ENCODE measurements around the gene SYT1. TPM values are rescaled to one million over a fixed set of nuclear protein-coding genes. Genes with fewer than 3 reads are reported as not detected.

SYT1 gene
- total and polyA plus RNA-seq, 2 of the 8 experiments (the other 6 are each of a cell fraction or from before 2014, with no cell fraction given): 11.0 to 34.6 TPM

- H4K8ac ChIP-seq (ENCODE audit: extremely low read depth, insufficient read depth, low read length): no peak overlapping the region
- H3K23ac ChIP-seq (ENCODE audit: insufficient read length): no peak overlapping the region
- ChIA-PET CTCF (ENCODE audit: partially characterized antibody) (no interaction called here), POLR2A (ENCODE audit: partially characterized antibody) (interaction anchor here (1.3 to 1.5 kb wide), 2 partner anchors 15 to 53 kb away, joined by 3 to 4 read pairs; no protein-coding TSS in a partner anchor)
- H2BK120ac ChIP-seq (replicated peaks; ENCODE audit: low read depth, low read length): no peak overlapping the region
- no peak overlapping the region for H2BK20ac ChIP-seq (ENCODE audit: low read length)
- H3K4ac ChIP-seq (replicated peaks; ENCODE audit: insufficient read length, low read depth, low read length): no peak overlapping the region
- FAIRE-seq: no peak
- peaks cover 0 to 12% of the 10 kb centered on the region in 2 experiments; a peak in 1 of 4 replicates for H3K79me2 ChIP-seq (ENCODE audit: control insufficient read depth in 1 of 2, insufficient read depth in 2 of 2, low read length in 2 of 2)
- no peak overlapping the region for H2AK5ac ChIP-seq (ENCODE audit: low read depth, low read length)
- H3K4me3 ChIP-seq (ENCODE audit: extremely low read depth in 1 of 4, insufficient read depth in 2 of 4, low read depth in 3 of 4, low read length in 4 of 4): no peak overlapping the region
- 78% methylated on average over 3 of the region's 3 CpGs; no CpG with 5 or more reads in 1 of the 2 experiments for WGBS, 2 experiments (ENCODE audit: extremely low coverage in 1 of 2, insufficient coverage in 1 of 2, insufficient read length in 1 of 2, insufficient replicate concordance in 2 of 2, low coverage in 1 of 2, low lambda C conversion rate in 2 of 2, missing lambda C conversion rate in 1 of 2)
- H4K5ac ChIP-seq (ENCODE audit: insufficient read length, low read depth, low read length): no peak overlapping the region
- H3K36me3 ChIP-seq (ENCODE audit: control insufficient read depth in 2 of 4, insufficient read depth in 4 of 4, low read length in 3 of 4): no peaks in the 10 kb centered on the region
- no peak overlapping the region for H2BK5ac ChIP-seq (ENCODE audit: low read depth, low read length)
- H4K91ac ChIP-seq (replicated peaks; ENCODE audit: insufficient read length, low read length): no peak overlapping the region
- H3K4me2 ChIP-seq (ENCODE audit: insufficient read depth in 1 of 2, low read depth in 2 of 2, low read length in 2 of 2): no peak overlapping the region
- no peak overlapping the region for H2BK15ac ChIP-seq (ENCODE audit: low read length)
- peaks cover 0 to 3% of the 10 kb centered on the region in 2 experiments for H4K20me1 ChIP-seq (replicated peaks in 1 of 2; ENCODE audit: control insufficient read depth in 1 of 2, insufficient read depth in 2 of 2, low read length in 2 of 2)
- peak overlapping the region; percentile 39; the same call in 1 of the 2 replicates for H2BK12ac ChIP-seq (ENCODE audit: low read depth, low read length)
- H3K79me1 ChIP-seq (ENCODE audit: low read depth, low read length): no peaks in the 10 kb centered on the region; the same call in 1 of the 2 replicates
- no peak overlapping the region for H3K14ac ChIP-seq (ENCODE audit: insufficient read length)
- H3K27ac ChIP-seq (ENCODE audit: low read depth, low read length): no peak overlapping the region
- H2AFZ ChIP-seq (ENCODE audit: low read length): no peak overlapping the region
- H3K56ac ChIP-seq (replicated peaks; ENCODE audit: insufficient read length, low read depth, low read length): no peak overlapping the region
- H3K9ac ChIP-seq (replicated peaks in 1 of 4; ENCODE audit: extremely low read depth in 1 of 4, low read depth in 3 of 4, low read length in 3 of 4): no peak overlapping the region
- DNase-seq (ENCODE audit: low read depth in 1 of 2, low spot score in 2 of 2): no peak
- TF ChIP-seq JUND (IDR thresholded peaks at IDR 0.05; ENCODE audit: low read length) (0 out of 2 replicates have a peak, but pooled peaks have one; percentile 46), JUN (IDR thresholded peaks at IDR 0.05; ENCODE audit: low read depth, low read length) (0 out of 2 replicates have a peak, but pooled peaks have one; percentile 30), ASH2L (IDR thresholded peaks at IDR 0.05; ENCODE audit: low read length) (no peak)
- no peaks in the 10 kb centered on the region for H3K23me2 ChIP-seq (ENCODE audit: low read depth, low read length)
- peaks cover 0 to 8% (median 5%) of the 10 kb centered on the region in 4 experiments; a peak in 6 of 7 replicates for H3K4me1 ChIP-seq (replicated peaks in 1 of 4; ENCODE audit: control insufficient read depth in 3 of 4, insufficient read depth in 4 of 4, low read length in 3 of 4)
- H3K9me3 ChIP-seq (ENCODE audit: insufficient read depth in 2 of 2, low read depth in 1 of 2, low read length in 1 of 2): no peaks in the 10 kb centered on the region
- H3K27me3 ChIP-seq (replicated peaks in 1 of 4; ENCODE audit: control insufficient read depth in 3 of 4, extremely low read depth in 1 of 4, insufficient read depth in 3 of 4, low read length in 3 of 4): no peaks in the 10 kb centered on the region
- H3K18ac ChIP-seq (ENCODE audit: extremely low read depth, low read length): no peak overlapping the region
Measured at GRCh38 chr12:78916845-78917480, 52.4 kb downstream of the SYT1 start.

All from H1 (cell line).